ENCODE data around the gene NOL3. TPM values are rescaled to one million over a fixed set of nuclear protein-coding genes. Genes with fewer than 3 reads are reported as not detected.

The NOL3 gene
- total and polyA plus RNA-seq, 4 donors, result 3.0 to 18.0 (median 10.7) TPM

DNA sequence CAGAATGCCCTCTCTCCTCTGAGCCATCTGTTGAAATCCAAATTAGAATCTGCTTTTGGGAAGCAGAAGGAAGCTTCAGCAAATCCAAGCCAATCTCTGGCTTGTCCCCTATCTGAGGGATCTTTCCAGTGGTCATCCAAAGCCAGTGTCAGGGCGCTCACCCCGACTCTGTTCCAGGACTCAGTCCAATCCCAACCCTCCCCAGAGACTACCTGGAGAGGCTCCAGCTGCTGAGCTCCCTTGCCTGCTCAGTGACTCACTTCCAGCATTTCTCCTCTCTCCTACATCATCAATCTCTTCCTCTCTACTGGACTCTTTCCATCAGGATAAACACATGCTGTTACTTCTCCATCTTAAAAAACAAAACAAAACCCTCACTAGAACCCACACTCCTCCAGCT is 11.0 kb downstream of the NOL3 start:
- H3K4me1 ChIP-seq (ENCODE audit: control insufficient read depth in 4 of 4, insufficient read depth in 4 of 4, low read length in 3 of 4), result peaks cover 13 to 41% (median 25%) of the 10 kb centered on the region in 4 donors
- WGBS, result 67% methylated on average over 2 of the region's 2 CpGs

DNA sequence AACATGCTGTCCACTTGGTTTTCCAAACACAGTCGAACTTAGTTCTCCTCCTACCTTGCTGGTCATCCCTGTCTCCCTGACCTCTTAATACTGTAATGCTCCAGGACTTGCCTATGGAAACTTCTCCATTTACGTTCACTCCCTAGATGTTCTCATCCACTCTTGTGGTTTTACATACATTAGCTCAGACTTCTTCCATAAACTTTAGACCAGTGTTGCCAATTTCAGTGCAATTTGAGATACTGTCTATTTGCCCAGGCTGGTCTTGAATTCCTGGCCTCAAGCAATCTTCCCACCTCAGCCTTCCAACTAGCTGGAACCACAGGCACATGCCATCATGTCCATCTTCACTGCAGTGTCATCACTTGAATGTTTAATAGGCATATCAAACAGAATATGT is 11.9 kb downstream of the NOL3 start:
- no peak for DNase-seq (ENCODE audit: low spot score)
- H3K27me3 ChIP-seq (ENCODE audit: control insufficient read depth in 4 of 4, insufficient read depth in 4 of 4, low read length in 3 of 4), result no peaks in the 10 kb centered on the region
- peaks cover 13 to 41% (median 25%) of the 10 kb centered on the region in 4 donors for H3K4me1 ChIP-seq (ENCODE audit: control insufficient read depth in 4 of 4, insufficient read depth in 4 of 4, low read length in 3 of 4)
- no peak overlapping the region for H3K9ac ChIP-seq (ENCODE audit: low read depth in 1 of 2, low read length in 2 of 2)
- H3K27ac ChIP-seq (ENCODE audit: low read depth in 1 of 2, low read length in 2 of 2), result no peak overlapping the region
- H3K4me3 ChIP-seq (ENCODE audit: low read depth in 1 of 3, low read length in 3 of 3), result no peak overlapping the region
- 91% methylated on average over 2 of the region's 2 CpGs for WGBS
- no peaks in the 10 kb centered on the region for H3K36me3 ChIP-seq (ENCODE audit: control insufficient read depth in 4 of 4, insufficient read depth in 3 of 4, low read depth in 1 of 4, low read length in 3 of 4)
- no peaks in the 10 kb centered on the region for H3K9me3 ChIP-seq (ENCODE audit: control insufficient read depth in 4 of 4, low read length in 3 of 4)
- TF ChIP-seq TAF1 (conservative IDR thresholded peaks at IDR 0.05) (no peak), RXRA (IDR thresholded peaks at IDR 0.05) (no peak), FOXA2 (IDR thresholded peaks at IDR 0.05) (no peak)

More for the DNA sequence above, 11.0 kb downstream of the NOL3 start:
- Histone ChIP-seq H3K27ac (ENCODE audit: low read depth in 1 of 2, low read length in 2 of 2) (no peak overlapping the region), H3K36me3 (ENCODE audit: control insufficient read depth in 4 of 4, insufficient read depth in 3 of 4, low read depth in 1 of 4, low read length in 3 of 4) (no peaks in the 10 kb centered on the region), H3K9me3 (ENCODE audit: control insufficient read depth in 4 of 4, low read length in 3 of 4) (no peaks in the 10 kb centered on the region), H3K9ac (ENCODE audit: low read depth in 1 of 2, low read length in 2 of 2) (no peak overlapping the region), H3K27me3 (ENCODE audit: control insufficient read depth in 4 of 4, insufficient read depth in 4 of 4, low read length in 3 of 4) (no peaks in the 10 kb centered on the region), H3K4me3 (ENCODE audit: low read depth in 1 of 3, low read length in 3 of 3) (no peak overlapping the region)
- DNase-seq (ENCODE audit: low spot score), result no peak
- no peak for TF ChIP-seq YY1 (IDR thresholded peaks at IDR 0.05)
- TF ChIP-seq SP1 (IDR thresholded peaks at IDR 0.05), result no peak
- TF ChIP-seq, protein P1, sequence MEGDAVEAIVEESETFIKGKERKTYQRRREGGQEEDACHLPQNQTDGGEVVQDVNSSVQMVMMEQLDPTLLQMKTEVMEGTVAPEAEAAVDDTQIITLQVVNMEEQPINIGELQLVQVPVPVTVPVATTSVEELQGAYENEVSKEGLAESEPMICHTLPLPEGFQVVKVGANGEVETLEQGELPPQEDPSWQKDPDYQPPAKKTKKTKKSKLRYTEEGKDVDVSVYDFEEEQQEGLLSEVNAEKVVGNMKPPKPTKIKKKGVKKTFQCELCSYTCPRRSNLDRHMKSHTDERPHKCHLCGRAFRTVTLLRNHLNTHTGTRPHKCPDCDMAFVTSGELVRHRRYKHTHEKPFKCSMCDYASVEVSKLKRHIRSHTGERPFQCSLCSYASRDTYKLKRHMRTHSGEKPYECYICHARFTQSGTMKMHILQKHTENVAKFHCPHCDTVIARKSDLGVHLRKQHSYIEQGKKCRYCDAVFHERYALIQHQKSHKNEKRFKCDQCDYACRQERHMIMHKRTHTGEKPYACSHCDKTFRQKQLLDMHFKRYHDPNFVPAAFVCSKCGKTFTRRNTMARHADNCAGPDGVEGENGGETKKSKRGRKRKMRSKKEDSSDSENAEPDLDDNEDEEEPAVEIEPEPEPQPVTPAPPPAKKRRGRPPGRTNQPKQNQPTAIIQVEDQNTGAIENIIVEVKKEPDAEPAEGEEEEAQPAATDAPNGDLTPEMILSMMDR (IDR thresholded peaks at IDR 0.05; ENCODE audit: low read depth, low read length, missing input control), result no peak
- TF ChIP-seq EGR1 (IDR thresholded peaks at IDR 0.05; ENCODE audit: low read depth in 2 of 2), result no peak
- no peak for TF ChIP-seq FOXA1 (IDR thresholded peaks at IDR 0.05)
- no peak for TF ChIP-seq JUND (IDR thresholded peaks at IDR 0.05)
- TF ChIP-seq RXRA (IDR thresholded peaks at IDR 0.05), result no peak
- TF ChIP-seq, protein P2, sequence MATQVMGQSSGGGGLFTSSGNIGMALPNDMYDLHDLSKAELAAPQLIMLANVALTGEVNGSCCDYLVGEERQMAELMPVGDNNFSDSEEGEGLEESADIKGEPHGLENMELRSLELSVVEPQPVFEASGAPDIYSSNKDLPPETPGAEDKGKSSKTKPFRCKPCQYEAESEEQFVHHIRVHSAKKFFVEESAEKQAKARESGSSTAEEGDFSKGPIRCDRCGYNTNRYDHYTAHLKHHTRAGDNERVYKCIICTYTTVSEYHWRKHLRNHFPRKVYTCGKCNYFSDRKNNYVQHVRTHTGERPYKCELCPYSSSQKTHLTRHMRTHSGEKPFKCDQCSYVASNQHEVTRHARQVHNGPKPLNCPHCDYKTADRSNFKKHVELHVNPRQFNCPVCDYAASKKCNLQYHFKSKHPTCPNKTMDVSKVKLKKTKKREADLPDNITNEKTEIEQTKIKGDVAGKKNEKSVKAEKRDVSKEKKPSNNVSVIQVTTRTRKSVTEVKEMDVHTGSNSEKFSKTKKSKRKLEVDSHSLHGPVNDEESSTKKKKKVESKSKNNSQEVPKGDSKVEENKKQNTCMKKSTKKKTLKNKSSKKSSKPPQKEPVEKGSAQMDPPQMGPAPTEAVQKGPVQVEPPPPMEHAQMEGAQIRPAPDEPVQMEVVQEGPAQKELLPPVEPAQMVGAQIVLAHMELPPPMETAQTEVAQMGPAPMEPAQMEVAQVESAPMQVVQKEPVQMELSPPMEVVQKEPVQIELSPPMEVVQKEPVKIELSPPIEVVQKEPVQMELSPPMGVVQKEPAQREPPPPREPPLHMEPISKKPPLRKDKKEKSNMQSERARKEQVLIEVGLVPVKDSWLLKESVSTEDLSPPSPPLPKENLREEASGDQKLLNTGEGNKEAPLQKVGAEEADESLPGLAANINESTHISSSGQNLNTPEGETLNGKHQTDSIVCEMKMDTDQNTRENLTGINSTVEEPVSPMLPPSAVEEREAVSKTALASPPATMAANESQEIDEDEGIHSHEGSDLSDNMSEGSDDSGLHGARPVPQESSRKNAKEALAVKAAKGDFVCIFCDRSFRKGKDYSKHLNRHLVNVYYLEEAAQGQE (IDR thresholded peaks at IDR 0.05), result no peak
- no peak for TF ChIP-seq HNF4A (conservative IDR thresholded peaks at IDR 0.05)
- TF ChIP-seq RAD21 (IDR thresholded peaks at IDR 0.05), result no peak
- no peak for TF ChIP-seq HNF4G (IDR thresholded peaks at IDR 0.05)
- TF ChIP-seq GABPA (IDR thresholded peaks at IDR 0.05 in 1 of 2, conservative IDR thresholded peaks at IDR 0.05 in 1 of 2), result no peak
- no peak for TF ChIP-seq ZBTB33 (IDR thresholded peaks at IDR 0.05)

All from liver (tissue), 9 donors.